GM19395 (cell line): ENCODE data around the gene MLPH.

Experiments
- ATAC-seq: cut with Tn5 transposase; IDR thresholded peaks from one replicate; pipeline ENCODE4 v1.9.1; 2021; ENCODE audit warnings: mild to moderate bottlenecking, moderate library complexity; ENCODE audit not compliant: unreplicated experiment

Gene MLPH

GRCh38 chr2:237515621-237516275 lies 28.7 kb downstream of the MLPH start:
- no peak for ATAC-seq

GRCh38 chr2:237517163-237517562 lies 30.1 kb downstream of the MLPH start:
- ATAC-seq: no peak

- no peak for ATAC-seq
Observed at GRCh38 chr2:237517990-237518389, 30.9 kb downstream of the MLPH start.

- ATAC-seq: no peak
Observed at GRCh38 chr2:237519506-237520245, 32.6 kb downstream of the MLPH start.

GRCh38 chr2:237520290-237520689 lies 33.2 kb downstream of the MLPH start:
- ATAC-seq: no peak

- ATAC-seq: no peak
Observed at GRCh38 chr2:237524631-237525030, 37.6 kb downstream of the MLPH start.

GRCh38 chr2:237525559-237526157 lies 38.6 kb downstream of the MLPH start:
- no peak for ATAC-seq

GRCh38 chr2:237527233-237527632 lies 40.2 kb downstream of the MLPH start:
- no peak for ATAC-seq

GRCh38 chr2:237527766-237528165 lies 40.7 kb downstream of the MLPH start:
- ATAC-seq: no peak

- ATAC-seq: peak; percentile 84
Observed at GRCh38 chr2:237529452-237530402, 42.7 kb downstream of the MLPH start.

GRCh38 chr2:237530472-237531433 lies 43.7 kb downstream of the MLPH start:
- ATAC-seq: peak; percentile 55

GRCh38 chr2:237532160-237532559 lies 45.1 kb downstream of the MLPH start:
- ATAC-seq: no peak

- no peak for ATAC-seq
Observed at GRCh38 chr2:237533668-237534161, 46.7 kb downstream of the MLPH start.

- no peak for ATAC-seq
Observed at GRCh38 chr2:237534380-237534779, 47.3 kb downstream of the MLPH start.

- ATAC-seq: no peak
Observed at GRCh38 chr2:237535385-237536082, 48.5 kb downstream of the MLPH start.

GRCh38 chr2:237536083-237536415 lies 49.0 kb downstream of the MLPH start:
- ATAC-seq: no peak

- ATAC-seq: no peak
Observed at GRCh38 chr2:237536617-237537016, 49.6 kb downstream of the MLPH start.

- ATAC-seq: no peak
Observed at GRCh38 chr2:237538001-237538720, 51.1 kb downstream of the MLPH start.

- ATAC-seq: no peak
Observed at GRCh38 chr2:237538901-237539300, 51.9 kb downstream of the MLPH start.
